Activated T-helper 1 cell treated with Interleukin-2 at 50 U/mL for 16 hours (primary cell): ENCODE data around the gene LMTK2.

Experiments
- DNase-seq: peaks from one replicate; pipeline ENCODE4 v3.0.0-alpha.2; 2020; ENCODE audit warnings: low read depth

The LMTK2 gene

DNA sequence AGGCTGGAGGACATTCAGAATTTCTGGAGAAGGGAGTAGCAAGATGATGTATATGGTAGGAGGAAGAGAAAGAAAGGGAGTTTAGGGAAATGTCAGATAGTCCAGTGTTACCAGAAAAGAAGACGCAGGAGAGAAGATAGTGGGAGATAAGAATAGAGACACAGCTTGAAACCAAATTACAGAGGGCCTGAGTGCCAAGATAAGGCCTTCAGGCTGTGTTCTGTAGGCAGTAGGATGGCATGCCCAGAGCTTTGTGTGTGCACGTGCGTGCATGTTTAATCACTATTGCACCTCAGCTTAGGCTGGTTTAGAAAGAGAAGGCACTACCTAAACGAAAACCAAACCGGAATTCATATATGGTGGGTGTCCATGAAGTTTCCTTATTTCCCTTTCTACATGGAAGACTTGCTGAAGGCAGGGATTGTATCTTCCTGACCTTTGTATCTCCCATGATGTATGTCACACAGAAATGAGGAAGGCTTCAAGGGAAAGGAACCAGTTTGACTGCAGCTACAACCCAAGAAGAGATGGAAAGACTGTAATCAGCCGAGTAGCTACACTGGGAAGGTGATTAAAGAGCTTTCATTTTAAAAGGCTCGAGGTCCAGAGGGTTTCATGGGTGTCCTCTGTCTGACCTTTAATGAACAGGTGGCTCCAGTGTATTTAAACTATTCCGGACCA lies 68.7 kb downstream of the LMTK2 start:
- DNase-seq, result no peak

DNA sequence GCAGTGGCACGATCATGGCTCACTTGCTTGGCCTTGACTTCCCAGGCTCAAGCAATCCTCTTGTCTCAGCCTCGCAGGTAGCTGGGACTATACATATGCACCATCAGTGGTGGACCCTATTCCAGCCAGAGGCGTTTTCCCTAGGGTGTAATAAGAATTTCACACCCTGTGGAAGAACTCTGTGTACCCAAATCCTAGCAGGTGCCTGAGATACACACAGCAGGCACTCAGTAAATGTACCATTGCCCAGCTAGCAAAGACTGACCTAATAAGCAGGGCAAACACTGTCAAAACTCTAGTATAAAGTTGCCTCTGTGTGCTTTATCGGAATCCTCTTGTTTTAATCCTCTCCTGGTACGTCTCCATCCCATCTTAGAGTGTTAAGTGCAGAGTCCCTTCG lies 70.9 kb downstream of the LMTK2 start:
- no peak for DNase-seq

DNA sequence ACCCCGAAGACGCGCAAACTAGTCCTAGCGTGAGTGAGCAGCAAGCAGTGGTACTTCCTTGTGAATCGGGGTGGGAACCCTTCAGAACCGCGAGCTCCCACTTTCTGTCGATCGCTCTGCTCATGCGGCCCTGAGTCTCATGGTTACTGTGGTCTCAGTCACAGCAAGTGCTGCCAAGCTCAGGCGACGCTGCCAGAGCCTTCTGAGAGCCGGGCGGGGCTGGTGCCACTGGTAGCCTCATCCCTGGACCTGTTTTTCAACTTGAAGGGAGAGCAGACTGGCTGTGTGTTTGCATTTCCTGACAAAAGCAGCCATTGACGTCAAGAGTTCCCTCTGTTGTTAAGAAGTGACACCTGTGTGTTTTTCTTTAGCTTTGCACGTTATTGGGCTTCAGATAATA lies 71.7 kb downstream of the LMTK2 start:
- no peak for DNase-seq

DNA sequence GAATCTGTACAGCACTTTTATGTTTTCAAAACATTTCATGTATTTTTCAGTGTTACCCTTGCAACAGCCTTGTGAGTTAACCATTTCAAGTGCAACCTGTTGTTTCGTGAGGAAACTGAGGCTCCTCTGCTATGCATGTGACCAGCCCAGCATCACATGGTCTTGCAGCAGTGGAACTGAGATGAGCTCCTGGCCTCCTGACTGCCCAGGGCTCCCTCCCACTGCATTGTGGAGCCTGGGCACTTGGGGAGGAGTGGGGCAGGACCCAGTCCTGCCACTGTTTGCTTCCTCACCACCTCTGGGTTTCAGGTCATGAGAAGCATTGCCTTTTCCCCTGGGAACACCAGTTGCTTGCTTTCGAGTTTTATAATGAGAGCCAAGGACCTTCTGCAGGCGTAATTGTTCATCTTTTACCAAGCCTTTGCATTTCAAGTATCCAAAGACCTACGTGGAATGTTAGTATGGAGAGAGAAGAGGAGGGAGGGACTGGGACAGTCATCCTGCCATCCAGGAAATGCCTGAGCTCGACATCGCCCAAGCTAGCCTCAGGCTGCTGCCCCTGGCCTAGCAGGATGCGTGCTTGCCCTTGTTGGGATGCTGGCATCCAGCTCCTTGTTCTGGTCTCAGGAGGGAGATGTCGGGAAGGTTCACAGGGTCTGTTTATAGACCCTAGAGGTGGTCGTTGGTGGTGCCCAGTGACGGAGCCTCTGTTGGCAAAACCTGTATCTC lies 72.3 kb downstream of the LMTK2 start:
- no peak for DNase-seq

DNA sequence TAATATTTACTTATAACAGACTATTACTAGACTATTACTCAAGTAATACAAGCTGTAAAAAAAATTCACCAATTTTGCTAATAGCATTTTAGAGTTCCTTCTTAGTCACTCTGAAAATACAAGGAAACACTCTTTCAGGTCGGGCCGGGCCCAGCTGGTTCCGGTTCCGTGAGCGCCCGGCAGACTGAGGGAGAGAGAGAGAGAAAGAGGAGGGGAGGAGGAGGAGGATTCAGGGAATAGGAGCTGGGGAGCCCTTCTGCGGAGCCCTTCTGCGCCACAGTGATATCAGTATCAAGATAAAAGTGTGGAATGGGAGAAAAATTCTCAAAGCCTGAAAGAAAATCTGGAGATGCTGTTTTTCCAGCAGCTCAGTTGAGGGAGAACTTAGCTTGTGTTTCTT lies 74.1 kb downstream of the LMTK2 start:
- no peak for DNase-seq

DNA sequence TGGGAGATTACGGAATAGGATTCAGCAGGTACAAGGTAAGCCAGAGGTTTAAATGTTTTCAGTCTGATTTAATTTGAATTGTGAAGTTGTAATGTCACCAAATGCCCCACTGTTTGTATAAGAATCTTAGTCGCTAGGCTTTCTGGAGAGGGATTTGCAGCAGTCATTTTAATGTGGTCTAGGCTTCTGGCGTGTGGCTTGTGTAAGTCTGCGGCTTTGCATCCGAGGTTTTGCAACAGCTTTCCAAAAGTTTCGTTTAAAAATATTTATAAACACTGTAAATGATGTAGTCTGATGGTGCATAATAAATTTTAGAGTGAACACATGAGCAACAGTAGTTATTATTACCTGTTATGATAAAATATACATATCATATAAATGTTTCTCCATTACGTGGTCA lies 78.4 kb downstream of the LMTK2 start:
- DNase-seq, result no peak

DNA sequence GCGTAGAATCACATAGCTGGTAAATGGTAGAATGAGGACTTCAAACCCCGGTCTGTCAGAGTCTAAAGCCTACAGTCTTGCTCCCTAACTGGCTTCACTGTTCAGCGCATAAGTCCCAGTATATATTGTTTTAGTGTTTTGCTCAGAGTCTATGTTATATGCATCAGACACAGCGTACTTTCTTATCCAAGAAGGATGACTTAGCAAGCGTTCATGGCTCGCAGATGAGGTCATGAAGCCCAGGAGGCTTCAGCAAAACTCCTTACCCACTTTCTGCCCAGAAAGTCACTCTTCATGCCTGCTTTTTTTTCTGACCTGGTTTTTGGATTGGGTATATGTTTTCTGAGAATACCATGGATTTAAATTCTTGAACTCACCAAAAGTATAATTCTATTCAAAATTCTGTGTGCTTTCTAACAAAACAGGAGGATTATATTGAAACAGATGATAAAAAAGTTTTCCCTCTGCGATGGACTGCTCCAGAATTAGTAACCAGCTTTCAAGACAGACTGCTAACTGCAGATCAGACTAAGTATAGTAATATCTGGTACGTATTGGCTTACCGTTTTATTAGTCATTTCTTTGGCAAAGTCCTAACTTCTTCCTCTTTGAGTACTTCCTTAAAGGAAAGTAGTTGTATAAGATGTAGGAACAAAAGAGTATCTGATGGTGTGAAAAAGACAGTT lies 79.9 kb downstream of the LMTK2 start:
- DNase-seq, result no peak

DNA sequence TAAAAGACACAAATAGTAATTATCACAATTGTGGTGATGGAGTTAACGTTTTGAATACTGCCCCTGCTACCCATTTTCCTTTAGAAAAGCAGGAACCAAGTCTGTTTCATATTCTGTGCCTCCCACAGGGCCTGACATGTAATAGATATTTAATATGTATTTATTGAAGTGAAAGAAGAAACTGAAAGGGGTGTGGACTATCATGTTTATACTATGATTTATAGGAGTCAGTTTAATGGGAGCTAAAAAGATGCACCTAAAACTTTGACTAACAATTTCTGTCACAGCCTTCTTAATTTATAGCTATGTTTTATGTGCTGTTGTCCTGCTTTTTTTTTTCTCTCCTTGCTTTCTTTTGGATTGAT lies 80.5 kb downstream of the LMTK2 start:
- no peak for DNase-seq

DNA sequence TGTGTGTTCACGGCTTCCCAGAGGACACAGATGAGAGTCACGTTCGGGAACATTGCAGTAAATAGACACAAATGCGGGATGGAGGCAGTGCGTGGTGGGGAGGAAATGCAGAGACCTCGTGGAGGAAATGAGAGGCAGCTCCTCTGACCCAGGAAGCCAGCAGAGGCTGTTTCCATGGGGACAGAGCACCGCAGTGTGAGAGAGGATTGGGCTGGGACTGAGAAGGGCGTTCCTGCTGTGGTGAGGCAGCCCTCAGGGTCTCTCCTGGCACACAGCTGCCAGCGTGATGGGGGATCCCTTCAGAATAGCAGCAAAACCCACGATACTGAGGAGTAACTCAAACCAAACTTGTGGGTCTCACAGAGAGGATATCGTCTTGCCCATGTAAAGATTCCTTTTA lies 82.9 kb downstream of the LMTK2 start:
- no peak for DNase-seq

DNA sequence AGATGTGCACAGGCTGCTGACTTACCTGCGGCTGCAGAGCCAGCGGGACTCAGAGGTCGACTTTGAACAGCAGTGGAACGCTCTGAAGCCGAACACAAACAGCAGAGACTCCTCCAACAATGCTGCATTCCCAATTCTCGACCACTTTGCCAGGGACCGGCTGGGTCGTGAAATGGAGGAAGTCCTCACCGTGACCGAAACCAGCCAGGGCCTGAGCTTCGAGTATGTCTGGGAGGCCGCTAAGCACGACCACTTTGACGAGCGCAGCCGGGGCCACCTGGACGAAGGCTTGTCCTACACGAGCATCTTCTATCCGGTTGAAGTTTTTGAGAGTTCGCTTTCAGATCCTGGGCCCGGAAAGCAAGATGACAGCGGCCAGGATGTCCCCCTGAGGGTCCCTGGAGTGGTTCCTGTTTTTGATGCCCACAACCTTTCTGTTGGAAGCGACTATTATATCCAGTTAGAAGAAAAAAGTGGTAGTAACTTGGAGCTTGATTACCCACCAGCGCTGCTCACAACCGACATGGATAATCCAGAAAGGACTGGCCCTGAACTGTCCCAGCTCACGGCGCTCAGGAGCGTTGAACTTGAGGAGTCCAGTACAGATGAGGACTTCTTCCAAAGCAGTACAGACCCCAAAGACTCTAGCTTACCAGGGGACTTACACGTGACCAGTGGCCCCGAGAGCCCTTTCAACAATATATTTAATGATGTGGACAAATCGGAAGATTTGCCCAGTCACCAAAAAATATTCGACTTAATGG lies 85.2 kb downstream of the LMTK2 start:
- DNase-seq, result no peak

DNA sequence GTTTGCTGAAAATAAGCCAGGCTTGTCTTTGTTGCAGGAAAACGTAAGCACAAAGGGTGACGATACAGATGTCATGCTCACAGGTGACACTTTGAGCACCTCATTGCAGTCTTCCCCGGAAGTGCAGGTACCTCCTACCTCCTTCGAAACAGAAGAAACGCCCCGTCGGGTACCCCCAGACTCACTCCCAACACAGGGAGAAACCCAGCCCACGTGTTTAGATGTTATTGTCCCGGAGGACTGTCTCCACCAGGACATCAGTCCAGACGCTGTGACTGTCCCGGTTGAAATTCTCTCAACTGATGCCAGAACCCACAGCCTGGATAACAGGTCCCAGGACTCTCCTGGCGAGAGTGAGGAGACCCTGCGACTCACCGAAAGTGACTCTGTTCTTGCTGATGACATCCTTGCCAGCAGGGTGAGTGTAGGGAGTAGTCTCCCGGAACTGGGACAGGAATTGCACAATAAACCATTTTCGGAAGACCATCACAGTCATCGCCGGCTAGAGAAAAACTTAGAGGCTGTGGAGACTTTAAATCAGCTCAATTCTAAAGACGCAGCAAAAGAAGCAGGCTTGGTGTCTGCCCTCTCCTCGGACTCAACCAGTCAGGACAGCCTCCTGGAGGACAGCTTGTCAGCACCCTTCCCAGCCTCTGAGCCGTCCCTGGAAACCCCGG lies 86.3 kb downstream of the LMTK2 start:
- DNase-seq, result no peak

DNA sequence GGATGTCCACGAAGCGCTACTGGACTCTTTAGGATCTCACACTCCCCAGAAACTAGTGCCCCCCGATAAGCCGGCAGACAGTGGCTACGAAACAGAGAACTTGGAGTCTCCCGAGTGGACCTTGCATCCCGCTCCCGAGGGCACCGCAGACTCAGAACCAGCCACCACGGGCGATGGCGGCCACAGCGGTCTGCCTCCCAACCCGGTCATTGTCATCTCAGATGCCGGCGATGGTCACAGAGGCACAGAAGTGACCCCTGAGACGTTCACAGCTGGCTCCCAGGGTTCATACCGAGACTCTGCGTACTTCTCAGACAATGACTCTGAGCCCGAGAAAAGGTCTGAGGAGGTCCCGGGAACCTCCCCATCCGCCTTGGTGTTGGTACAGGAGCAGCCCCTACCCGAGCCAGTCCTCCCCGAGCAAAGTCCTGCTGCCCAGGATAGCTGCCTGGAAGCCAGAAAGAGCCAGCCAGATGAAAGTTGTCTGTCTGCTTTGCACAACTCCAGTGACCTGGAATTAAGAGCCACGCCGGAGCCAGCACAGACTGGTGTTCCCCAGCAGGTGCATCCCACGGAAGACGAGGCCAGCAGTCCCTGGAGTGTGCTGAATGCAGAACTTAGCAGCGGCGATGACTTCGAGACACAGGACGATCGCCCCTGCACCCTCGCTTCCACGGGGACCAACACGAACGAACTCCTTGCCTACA lies 87.0 kb downstream of the LMTK2 start:
- DNase-seq, result no peak

DNA sequence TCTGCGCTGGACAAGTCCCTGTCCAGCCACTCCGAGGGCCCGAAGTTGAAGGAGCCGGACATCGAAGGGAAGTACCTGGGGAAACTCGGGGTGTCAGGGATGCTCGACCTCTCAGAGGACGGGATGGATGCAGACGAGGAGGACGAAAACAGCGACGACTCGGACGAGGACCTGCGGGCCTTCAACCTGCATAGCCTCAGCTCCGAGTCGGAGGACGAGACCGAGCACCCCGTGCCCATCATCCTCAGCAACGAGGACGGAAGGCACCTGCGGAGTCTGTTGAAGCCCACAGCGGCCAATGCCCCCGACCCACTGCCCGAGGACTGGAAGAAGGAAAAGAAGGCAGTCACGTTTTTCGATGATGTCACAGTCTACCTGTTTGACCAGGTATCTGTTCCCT lies 87.5 kb downstream of the LMTK2 start:
- DNase-seq, result no peak

DNA sequence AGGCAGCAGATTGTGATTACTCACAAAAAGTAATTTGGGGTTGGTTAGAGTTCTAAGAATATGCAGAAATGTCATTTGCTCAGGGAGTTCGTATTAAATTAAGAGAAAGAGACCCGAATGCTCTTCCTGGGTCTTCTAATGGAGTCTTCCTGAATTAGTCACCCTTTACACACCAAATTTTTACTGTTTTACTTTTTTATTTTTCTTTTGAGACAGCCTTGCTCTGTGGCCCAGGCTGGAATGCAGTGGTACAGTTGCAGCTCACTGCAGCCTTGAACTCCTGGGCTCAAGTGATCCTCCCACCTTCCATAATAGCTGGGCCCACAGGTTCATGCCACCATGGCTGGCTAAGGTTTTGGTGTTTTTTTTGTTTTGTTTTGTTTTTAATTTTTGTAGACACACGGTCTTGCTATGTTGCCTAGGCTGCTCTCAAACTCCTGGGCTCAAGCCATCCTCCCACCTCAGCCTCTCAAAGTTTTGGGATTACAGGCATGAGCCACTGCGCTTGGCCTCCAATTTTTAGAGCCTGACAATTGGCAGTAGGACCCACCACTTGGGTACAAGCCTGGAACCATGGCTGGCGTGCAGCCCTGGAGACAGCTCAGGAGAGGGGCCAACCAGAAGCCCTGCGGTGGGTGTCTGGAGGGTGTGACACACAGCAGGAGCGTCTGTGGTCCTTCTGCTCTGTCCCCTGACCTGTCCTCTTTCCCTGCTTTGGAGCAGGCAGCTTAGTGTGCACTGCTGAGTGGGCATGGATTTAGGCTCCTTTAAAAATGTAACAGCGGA lies 88.2 kb downstream of the LMTK2 start:
- no peak for DNase-seq

DNA sequence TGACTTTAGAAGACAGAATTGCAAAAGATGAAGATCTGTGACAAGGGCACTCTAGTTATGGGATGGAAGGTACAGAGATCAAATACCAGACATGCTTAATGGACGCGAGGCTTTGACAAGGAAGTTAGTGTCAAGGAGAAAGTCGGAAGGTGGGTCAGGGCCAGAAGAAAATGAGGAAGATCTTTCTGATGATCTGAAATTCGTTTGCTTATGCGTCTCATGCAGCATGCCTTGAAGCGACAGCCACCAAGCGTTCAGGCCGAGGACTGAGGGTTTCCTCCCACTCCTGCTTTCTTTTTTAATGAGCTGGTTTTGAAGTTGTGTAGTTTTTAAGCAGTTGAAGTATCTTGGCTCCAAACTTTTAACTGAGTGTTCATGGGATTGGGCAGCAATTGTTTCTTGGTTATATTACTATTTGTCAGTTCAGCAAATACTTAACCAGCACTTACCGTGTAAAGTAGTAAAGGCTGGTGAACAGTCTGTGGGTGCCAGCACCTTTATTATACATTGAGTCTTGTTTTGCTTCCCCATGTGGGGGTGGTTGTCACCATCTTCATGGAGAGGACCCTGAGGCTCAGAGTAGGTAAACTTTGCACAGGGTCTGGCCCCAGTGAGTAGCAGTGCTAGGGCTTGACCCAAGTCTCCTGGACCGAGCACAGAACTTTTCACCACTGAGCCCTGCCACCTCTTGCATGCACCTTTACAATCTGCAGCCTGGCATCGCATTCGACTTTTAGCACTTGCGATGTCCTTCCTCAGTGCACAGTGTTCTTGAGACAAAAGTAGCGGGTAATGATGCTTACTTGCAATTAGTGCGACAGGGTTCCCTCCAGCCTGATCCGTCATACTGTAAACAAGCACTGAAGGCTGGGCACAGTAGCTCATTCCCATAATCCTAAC lies 90.3 kb downstream of the LMTK2 start:
- no peak for DNase-seq

DNA sequence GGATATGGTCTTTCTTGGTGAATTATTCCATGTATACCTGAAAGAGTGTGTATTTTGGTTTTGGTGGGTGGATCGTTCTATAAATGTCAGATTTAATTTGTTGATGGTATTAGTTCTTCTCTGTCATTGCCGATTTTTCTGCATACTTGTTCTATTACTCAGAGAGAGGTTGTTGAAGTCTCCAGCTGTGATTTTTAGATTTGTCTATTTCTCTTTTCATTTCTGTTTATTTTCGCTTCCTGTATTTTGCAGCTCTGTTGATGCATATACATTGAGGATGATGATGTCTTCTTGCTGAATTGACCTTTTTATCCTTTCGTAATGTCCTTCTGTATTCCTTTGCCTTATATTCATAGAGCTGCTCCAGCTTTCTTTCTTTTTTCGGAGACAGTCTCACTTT lies 92.5 kb downstream of the LMTK2 start:
- no peak for DNase-seq

DNA sequence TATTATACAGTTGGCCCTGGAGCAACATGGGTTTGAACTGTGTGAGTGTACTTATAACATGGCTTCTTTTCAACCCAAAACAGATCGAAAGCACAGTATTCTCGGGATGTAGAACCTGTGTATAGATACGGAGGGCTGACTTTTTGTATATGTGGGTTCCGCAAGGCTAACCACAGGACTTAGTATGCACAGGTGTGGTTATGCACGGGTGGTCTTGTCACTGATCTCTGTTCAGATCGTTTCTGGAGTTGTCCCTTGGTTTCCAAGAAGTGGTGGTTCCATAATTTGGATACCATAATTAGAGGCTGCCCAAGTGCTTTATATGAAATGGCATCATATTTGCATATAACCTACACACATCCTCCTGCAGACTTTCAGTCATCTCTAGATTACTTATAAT lies 93.7 kb downstream of the LMTK2 start:
- DNase-seq, result no peak

DNA sequence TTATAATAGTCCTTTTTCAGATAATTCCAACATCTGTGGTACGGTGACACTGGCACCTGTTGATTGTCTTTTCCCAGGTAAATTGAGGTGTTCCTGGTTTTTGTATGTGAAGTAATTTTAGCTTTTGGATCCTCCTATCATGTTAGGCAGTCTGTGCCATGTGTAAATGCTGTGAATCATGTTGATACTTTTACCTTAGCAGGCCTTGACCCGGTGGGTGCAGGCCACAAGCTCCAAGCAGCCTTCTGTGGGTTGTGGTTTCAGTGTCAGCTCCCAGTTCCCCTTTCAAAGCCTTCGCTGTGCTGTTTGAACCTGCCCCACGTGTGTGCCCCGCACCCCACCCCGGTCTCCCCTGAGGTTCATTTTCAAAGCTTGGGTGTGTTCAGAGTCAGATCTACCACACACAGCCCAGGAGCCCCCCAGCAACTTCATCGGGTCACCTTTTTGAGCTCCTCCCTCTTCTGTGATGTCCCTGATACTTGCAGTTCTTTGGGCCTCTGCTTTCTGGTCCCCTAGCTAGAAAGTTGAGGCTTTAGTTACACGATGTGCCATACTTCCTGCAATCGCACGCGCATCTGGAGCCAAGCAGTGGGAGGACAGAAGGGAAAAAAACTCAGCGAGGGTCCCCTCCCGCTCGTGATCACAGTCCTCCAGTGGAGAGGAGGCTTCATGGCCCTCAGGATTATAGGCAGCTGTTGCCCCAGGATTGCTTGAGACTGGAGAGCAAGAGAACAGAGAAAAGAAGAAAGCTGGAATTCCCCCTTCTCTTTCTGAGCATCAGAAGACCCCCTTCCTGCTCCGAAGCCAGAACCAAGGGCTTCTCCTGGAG lies 95.9 kb downstream of the LMTK2 start:
- DNase-seq, result peak; percentile 17
